ENCODE data around the gene MRNIP. TPM values are rescaled to one million over a fixed set of nuclear protein-coding genes. Genes with fewer than 3 reads are reported as not detected.

The MRNIP gene
- polyA plus RNA-seq, 4 donors: 11.3 to 39.3 (median 20.7) TPM

DNA sequence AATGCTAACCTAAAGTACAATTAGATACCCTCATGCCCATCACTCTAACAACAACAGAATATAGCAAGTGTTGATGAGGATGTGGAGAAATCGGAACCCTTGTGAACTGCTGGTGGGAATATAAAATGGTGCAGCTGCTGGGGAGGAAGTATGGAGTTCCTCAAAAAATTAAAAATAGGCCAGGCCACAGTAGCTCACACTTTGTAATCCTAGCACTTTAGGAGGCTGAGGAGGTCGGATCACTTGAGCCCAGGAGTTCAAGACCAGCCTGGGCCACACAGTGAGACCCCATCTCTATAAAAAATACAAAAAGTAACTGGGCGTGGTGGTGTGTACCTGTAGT, 18.0 kb upstream of the MRNIP start:
- FAIRE-seq (no peak), DNase-seq (no peak)
- H3K27ac ChIP-seq (ENCODE audit: low read depth in 1 of 3, low read length in 2 of 3): no peak overlapping the region
- H3K4me1 ChIP-seq (ENCODE audit: control insufficient read depth in 3 of 3, insufficient read depth in 2 of 3, low read depth in 1 of 3, low read length in 2 of 3): no peaks in the 10 kb centered on the region
- H3K36me3 ChIP-seq (ENCODE audit: control insufficient read depth in 3 of 3, insufficient read depth in 2 of 3, low read depth in 1 of 3, low read length in 3 of 3): peaks cover 22 to 85% (median 23%) of the 10 kb centered on the region in 3 donors
- 89 to 93% (median 92%) methylated on average over 3 of the region's 3 CpGs for WGBS, 3 donors
- no peaks in the 10 kb centered on the region for H3K27me3 ChIP-seq (ENCODE audit: control insufficient read depth in 3 of 3, insufficient read depth in 3 of 3, low read length in 3 of 3)
- H3K4me3 ChIP-seq (ENCODE audit: low read depth in 1 of 3, low read length in 3 of 3): no peak overlapping the region
- no peaks in the 10 kb centered on the region for H3K9me3 ChIP-seq (ENCODE audit: control insufficient read depth in 2 of 2, insufficient read depth in 1 of 2, low read depth in 1 of 2, low read length in 1 of 2)

DNA sequence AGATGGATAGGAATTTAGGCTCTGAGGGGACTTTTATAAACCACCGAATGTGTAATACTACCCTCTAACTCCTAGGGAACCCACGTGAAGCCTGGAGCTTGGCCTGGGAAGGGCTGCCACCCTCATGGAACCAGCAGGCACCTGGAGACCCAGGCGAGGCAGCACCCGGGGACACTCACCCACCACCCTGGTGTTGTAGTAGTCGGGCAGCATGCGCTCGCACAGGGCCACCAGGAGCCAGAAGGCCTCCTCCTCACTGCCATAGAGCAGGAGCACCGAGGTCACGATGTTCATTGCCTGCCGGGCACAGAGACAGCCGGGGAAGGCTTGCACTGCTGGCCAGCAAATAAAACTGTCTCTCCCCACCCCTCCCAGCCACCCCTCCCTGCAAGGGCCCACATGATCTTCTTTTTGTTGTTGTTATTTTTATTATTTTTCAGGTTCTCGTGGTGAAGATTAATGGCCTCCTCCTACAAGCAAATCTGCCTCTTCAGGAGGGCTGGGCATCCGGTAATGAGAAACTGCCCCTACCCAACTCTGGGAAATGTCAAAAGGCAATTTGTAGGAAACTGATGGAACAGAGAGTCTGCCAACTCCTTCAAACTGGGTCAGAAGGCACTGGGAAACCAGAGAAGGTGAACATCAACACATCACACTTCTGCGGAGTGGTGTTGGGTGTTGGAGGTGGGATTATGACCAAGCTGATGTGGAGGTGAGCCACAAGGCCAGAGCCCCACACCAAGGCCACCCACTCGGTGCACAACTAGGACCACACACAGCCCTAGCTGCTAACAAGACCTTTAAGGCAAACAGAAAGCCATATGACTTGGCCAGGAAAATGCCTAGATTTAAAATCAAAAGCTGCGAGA, 17.4 kb upstream of the MRNIP start:
- FAIRE-seq (no peak), DNase-seq (no peak)
- H3K27me3 ChIP-seq (ENCODE audit: control insufficient read depth in 3 of 3, insufficient read depth in 3 of 3, low read length in 3 of 3): no peaks in the 10 kb centered on the region
- no peak overlapping the region for H3K4me3 ChIP-seq (ENCODE audit: low read depth in 1 of 3, low read length in 3 of 3)
- no peak overlapping the region for H3K27ac ChIP-seq (ENCODE audit: low read depth in 1 of 3, low read length in 2 of 3)
- peaks cover 22 to 86% (median 23%) of the 10 kb centered on the region in 3 donors for H3K36me3 ChIP-seq (ENCODE audit: control insufficient read depth in 3 of 3, insufficient read depth in 2 of 3, low read depth in 1 of 3, low read length in 3 of 3)
- no peaks in the 10 kb centered on the region for H3K9me3 ChIP-seq (ENCODE audit: control insufficient read depth in 2 of 2, insufficient read depth in 1 of 2, low read depth in 1 of 2, low read length in 1 of 2)
- 89 to 95% (median 93%) methylated on average over 16 of the region's 16 CpGs for WGBS, 3 donors
- H3K4me1 ChIP-seq (ENCODE audit: control insufficient read depth in 3 of 3, insufficient read depth in 2 of 3, low read depth in 1 of 3, low read length in 2 of 3): no peaks in the 10 kb centered on the region

DNA sequence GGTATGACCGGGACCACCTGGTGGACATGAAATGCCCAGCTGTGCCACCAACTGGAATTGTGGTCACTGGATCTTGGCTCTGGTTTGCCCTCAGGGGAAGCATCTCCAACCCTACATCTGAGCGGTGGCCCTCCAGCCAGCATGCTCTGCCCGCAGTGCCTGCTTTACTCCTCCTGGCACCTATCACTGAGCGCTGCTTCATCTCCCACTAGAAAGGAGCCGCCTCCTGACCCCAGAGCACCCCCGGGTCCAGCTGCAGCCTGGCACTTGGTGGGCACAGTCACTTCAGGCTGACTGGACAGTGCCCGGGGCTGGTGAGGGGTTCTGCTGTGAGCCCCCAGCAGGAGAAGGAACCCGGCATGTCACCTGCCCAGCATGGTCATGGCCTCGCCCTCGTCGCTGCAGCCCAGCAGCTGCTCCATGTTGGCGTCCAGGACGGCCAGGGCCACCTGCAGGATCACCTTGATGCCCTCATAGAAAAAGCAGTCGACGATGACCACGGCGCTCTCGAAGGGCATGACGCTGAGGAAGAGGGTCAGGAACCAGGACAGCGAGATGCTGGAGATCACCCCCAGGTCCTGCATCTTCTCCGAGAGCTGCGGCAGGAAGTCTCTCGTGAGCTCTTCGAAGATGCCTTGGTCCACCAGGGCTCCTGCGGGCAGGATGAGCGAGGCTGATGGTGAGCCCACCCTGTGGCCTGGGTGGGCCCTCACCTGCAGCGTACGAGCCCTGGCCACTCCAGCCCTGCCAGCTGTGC, 16.1 kb upstream of the MRNIP start:
- Histone ChIP-seq H3K9me3 (ENCODE audit: control insufficient read depth in 2 of 2, insufficient read depth in 1 of 2, low read depth in 1 of 2, low read length in 1 of 2) (no peaks in the 10 kb centered on the region), H3K27ac (ENCODE audit: low read depth in 1 of 3, low read length in 2 of 3) (no peak overlapping the region), H3K4me3 (ENCODE audit: low read depth in 1 of 3, low read length in 3 of 3) (no peak overlapping the region), H3K36me3 (ENCODE audit: control insufficient read depth in 3 of 3, insufficient read depth in 2 of 3, low read depth in 1 of 3, low read length in 3 of 3) (peaks cover 21 to 88% (median 22%) of the 10 kb centered on the region in 3 donors), H3K4me1 (ENCODE audit: control insufficient read depth in 3 of 3, insufficient read depth in 2 of 3, low read depth in 1 of 3, low read length in 2 of 3) (no peaks in the 10 kb centered on the region), H3K27me3 (ENCODE audit: control insufficient read depth in 3 of 3, insufficient read depth in 3 of 3, low read length in 3 of 3) (no peaks in the 10 kb centered on the region)
- 96 to 97% (median 96%) methylated on average over 28 of the region's 28 CpGs for WGBS, 3 donors
- DNase-seq: no peak
- FAIRE-seq: no peak

DNA sequence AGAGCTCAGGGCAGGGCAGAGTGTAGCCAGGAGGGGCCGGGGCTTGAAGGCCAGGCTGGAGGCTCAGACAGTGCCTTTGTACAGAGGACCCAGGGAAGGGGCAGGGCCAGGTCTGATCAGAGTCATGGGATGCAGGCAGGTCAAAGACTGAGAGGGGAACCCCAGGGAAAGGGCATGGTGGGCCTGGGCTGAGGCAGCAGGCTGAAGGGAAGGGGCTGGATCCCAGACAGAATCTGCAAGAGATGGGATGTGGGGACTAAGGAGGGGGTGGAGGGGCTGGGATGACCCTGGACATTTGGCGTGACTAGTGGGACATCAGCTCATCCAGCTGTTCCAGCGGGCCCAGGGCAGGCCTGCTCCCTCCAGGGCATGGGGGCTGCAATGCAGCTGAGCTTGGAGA, 15.5 kb upstream of the MRNIP start:
- H3K36me3 ChIP-seq (ENCODE audit: control insufficient read depth in 3 of 3, insufficient read depth in 2 of 3, low read depth in 1 of 3, low read length in 3 of 3): peaks cover 21 to 88% (median 22%) of the 10 kb centered on the region in 3 donors
- 97 to 100% (median 98%) methylated on average over 3 of the region's 3 CpGs for WGBS, 3 donors
- H3K27ac ChIP-seq (ENCODE audit: low read depth in 1 of 3, low read length in 2 of 3): no peak overlapping the region
- H3K4me1 ChIP-seq (ENCODE audit: control insufficient read depth in 3 of 3, insufficient read depth in 2 of 3, low read depth in 1 of 3, low read length in 2 of 3): no peaks in the 10 kb centered on the region
- no peak overlapping the region for H3K4me3 ChIP-seq (ENCODE audit: low read depth in 1 of 3, low read length in 3 of 3)
- DNase-seq (no peak), FAIRE-seq (no peak)
- H3K27me3 ChIP-seq (ENCODE audit: control insufficient read depth in 3 of 3, insufficient read depth in 3 of 3, low read length in 3 of 3): no peaks in the 10 kb centered on the region
- H3K9me3 ChIP-seq (ENCODE audit: control insufficient read depth in 2 of 2, insufficient read depth in 1 of 2, low read depth in 1 of 2, low read length in 1 of 2): no peaks in the 10 kb centered on the region

DNA sequence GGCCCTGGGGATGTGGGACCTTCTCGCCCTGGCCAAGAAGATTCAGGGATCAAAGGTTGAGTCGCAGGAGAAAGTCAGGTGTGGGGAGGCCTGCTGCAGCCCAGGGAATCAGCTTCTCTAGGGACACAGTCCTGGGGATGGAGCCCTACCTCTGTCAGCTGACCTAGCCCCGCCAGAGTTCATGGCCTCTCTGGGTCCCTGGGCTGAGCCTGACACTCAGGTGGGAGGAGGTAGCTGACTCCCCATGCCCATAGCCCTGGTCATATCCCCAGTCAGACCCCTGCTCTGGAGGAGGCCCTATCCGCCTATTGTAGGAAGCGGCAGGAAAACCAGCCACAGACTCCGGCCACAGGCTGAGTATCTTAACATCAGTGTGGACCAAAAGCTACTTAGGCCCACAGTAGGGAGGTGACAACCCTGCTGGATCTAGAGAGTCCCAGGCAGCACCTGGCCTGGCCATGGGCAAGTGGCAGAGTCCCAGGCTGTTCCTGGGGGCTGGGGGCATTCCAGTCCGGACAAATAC, 15.0 kb upstream of the MRNIP start:
- no peak overlapping the region for H3K4me3 ChIP-seq (ENCODE audit: low read depth in 1 of 3, low read length in 3 of 3)
- FAIRE-seq (no peak), DNase-seq (no peak)
- 86 to 90% (median 87%) methylated on average over 7 of the region's 7 CpGs for WGBS, 3 donors
- H3K4me1 ChIP-seq (ENCODE audit: control insufficient read depth in 3 of 3, insufficient read depth in 2 of 3, low read depth in 1 of 3, low read length in 2 of 3): no peaks in the 10 kb centered on the region
- H3K9me3 ChIP-seq (ENCODE audit: control insufficient read depth in 2 of 2, insufficient read depth in 1 of 2, low read depth in 1 of 2, low read length in 1 of 2): no peaks in the 10 kb centered on the region
- H3K27ac ChIP-seq (ENCODE audit: low read depth in 1 of 3, low read length in 2 of 3): no peak overlapping the region
- no peaks in the 10 kb centered on the region for H3K27me3 ChIP-seq (ENCODE audit: control insufficient read depth in 3 of 3, insufficient read depth in 3 of 3, low read length in 3 of 3)
- peaks cover 21 to 88% (median 22%) of the 10 kb centered on the region in 3 donors for H3K36me3 ChIP-seq (ENCODE audit: control insufficient read depth in 3 of 3, insufficient read depth in 2 of 3, low read depth in 1 of 3, low read length in 3 of 3)

DNA sequence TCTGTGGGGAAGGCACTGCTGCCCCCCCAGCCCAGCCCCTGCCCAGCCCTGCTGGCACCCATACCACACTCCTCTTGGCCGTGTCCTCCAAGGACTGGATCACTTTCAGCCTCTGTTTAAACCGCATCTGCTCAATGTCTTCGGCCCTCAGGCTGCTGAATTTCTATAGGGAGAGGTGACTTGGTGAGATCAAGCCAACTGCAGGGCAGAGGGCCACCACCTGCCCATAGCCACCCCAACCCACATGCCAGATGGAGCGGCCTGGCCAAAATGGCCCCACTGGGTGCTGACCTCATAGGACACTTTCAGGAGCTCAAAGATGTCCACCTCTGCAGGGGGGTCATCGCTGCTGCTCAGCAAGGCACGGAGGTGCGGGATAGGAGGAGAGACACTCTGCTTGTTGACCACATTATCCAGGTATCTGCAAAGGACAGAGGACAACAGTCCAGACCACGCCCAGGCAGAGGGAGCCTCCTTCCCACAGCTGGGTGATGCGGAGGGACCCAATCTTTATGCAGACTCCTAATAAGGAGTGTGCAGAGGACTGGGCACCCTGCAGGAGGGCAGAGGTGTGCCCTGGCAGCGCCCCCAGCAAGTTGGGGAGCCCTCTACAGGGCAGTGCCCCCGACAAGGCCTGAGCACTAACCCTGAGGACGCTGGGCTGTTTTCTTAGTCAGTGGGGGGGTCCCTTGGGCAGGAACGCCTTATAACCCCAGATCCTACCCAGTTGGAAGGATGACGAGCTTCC, 14.4 kb upstream of the MRNIP start:
- no peak overlapping the region for H3K27ac ChIP-seq (ENCODE audit: low read depth in 1 of 3, low read length in 2 of 3)
- H3K36me3 ChIP-seq (ENCODE audit: control insufficient read depth in 3 of 3, insufficient read depth in 2 of 3, low read depth in 1 of 3, low read length in 3 of 3): peaks cover 15 to 88% (median 15%) of the 10 kb centered on the region in 3 donors
- H3K4me1 ChIP-seq (ENCODE audit: control insufficient read depth in 3 of 3, insufficient read depth in 2 of 3, low read depth in 1 of 3, low read length in 2 of 3): no peaks in the 10 kb centered on the region
- 89 to 92% (median 92%) methylated on average over 14 of the region's 14 CpGs for WGBS, 3 donors
- FAIRE-seq: no peak
- H3K27me3 ChIP-seq (ENCODE audit: control insufficient read depth in 3 of 3, insufficient read depth in 3 of 3, low read length in 3 of 3): no peaks in the 10 kb centered on the region
- H3K4me3 ChIP-seq (ENCODE audit: low read depth in 1 of 3, low read length in 3 of 3): no peak overlapping the region
- H3K9me3 ChIP-seq (ENCODE audit: control insufficient read depth in 2 of 2, insufficient read depth in 1 of 2, low read depth in 1 of 2, low read length in 1 of 2): no peaks in the 10 kb centered on the region
- DNase-seq: no peak

DNA sequence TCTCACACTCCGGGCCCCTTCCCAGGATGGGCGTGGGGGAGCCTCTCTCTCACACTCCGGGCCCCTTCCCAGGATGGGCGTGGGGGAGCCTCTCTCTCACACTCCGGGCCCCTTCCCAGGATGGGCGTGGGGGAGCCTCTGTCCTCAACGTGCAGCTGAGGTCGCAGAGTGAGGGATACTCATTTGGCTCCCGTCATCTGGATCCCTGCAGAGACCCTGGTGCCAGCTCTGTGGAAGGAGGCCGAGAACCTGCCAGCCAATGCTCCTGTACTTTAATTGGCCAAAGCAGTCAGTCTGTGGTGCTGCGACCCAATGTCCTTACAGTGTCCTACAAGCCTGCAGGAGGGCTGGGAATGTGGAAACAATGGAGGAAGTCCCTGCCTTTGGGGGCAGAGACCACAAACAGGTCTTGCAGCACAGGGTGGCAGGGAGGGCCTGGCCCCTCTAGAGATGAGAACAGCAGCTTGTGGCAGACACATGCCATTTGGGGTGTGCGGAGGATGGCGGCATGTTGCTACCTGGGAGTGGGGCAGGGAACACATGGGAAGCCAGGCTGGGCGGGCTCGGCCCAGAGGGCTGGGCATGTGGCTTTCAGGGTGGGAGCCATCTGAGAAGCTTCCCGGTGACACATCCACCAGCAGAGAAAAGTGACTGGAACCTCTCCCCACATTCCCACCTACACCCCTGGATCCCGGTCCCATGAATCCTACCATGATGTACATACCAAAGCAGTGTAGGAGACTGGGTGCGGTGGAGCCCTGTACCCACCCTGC, 13.6 kb upstream of the MRNIP start:
- 94 to 97% (median 96%) methylated on average over 14 to 16 of the region's 18 CpGs for WGBS, 3 donors
- no peak overlapping the region for H3K4me3 ChIP-seq (ENCODE audit: low read depth in 1 of 3, low read length in 3 of 3)
- no peaks in the 10 kb centered on the region for H3K9me3 ChIP-seq (ENCODE audit: control insufficient read depth in 2 of 2, insufficient read depth in 1 of 2, low read depth in 1 of 2, low read length in 1 of 2)
- H3K27me3 ChIP-seq (ENCODE audit: control insufficient read depth in 3 of 3, insufficient read depth in 3 of 3, low read length in 3 of 3): no peaks in the 10 kb centered on the region
- FAIRE-seq: no peak
- H3K4me1 ChIP-seq (ENCODE audit: control insufficient read depth in 3 of 3, insufficient read depth in 2 of 3, low read depth in 1 of 3, low read length in 2 of 3): no peaks in the 10 kb centered on the region
- H3K36me3 ChIP-seq (ENCODE audit: control insufficient read depth in 3 of 3, insufficient read depth in 2 of 3, low read depth in 1 of 3, low read length in 3 of 3): peaks cover 18 to 92% (median 18%) of the 10 kb centered on the region in 3 donors
- H3K27ac ChIP-seq (ENCODE audit: low read depth in 1 of 3, low read length in 2 of 3): no peak overlapping the region
- no peak for DNase-seq

Data from small intestine (tissue), 7 donors.